Astrocyte (in vitro differentiated cells and primary cell): Measurements from ENCODE around the gene SLC16A7. TPM values are rescaled to one million over a fixed set of nuclear protein-coding genes. Genes with fewer than 3 reads are reported as not detected.

Experiments
- DNase-seq: peaks from one replicate; pipeline ENCODE4 v3.0.0-alpha.2; 2010; ENCODE audit warnings: low read depth
- FAIRE-seq: peaks from 2 replicates; lab custom pipeline; 2011; peaks lifted over from hg19 to GRCh38; lab: Jason Lieb, UNC
- H2AFZ ChIP-seq: 2 replicates; pipeline ENCODE4 v1.6.0; 2012; ENCODE audit warnings: low read depth, low read length, inconsistent platforms
- H3K27ac ChIP-seq: 2 replicates; pipeline ENCODE4 v1.5.1; 2011; ENCODE audit warnings: low read depth, low read length, inconsistent platforms
- H3K27me3 ChIP-seq: 2 replicates; pipeline ENCODE4 v1.6.0; 2011; ENCODE audit warnings: low read length, inconsistent platforms; ENCODE audit not compliant: insufficient read depth
- H3K36me3 ChIP-seq: 2 replicates; pipeline ENCODE4 v1.5.1; 2011; ENCODE audit warnings: low read length, inconsistent platforms; ENCODE audit not compliant: insufficient read depth
- H3K4me1 ChIP-seq: 2 replicates; pipeline ENCODE4 v1.5.1; 2011; ENCODE audit warnings: low read length, inconsistent platforms; ENCODE audit not compliant: insufficient read depth
- H3K4me2 ChIP-seq: 2 replicates; pipeline ENCODE4 v1.6.0; 2012; ENCODE audit warnings: low read length, inconsistent platforms
- H3K4me3 ChIP-seq: 2 replicates; pipeline ENCODE4 v1.5.1; 2011; ENCODE audit warnings: low read depth, mild to moderate bottlenecking, low read length, inconsistent platforms; ENCODE audit not compliant: insufficient read depth
- H3K79me2 ChIP-seq: 2 replicates; pipeline ENCODE4 v1.6.0; 2012; ENCODE audit warnings: mild to moderate bottlenecking, low read length, inconsistent platforms; ENCODE audit not compliant: insufficient read depth
- H3K9ac ChIP-seq: 2 replicates; pipeline ENCODE4 v1.6.0; 2012; ENCODE audit warnings: mild to moderate bottlenecking, low read length, inconsistent platforms
- H3K9me3 ChIP-seq: 2 replicates; pipeline ENCODE4 v1.5.1; 2012; ENCODE audit warnings: low read depth, mild to moderate bottlenecking, low read length, inconsistent platforms; ENCODE audit not compliant: insufficient read depth
- H4K20me1 ChIP-seq: 2 replicates; pipeline ENCODE4 v1.6.0; 2012; ENCODE audit warnings: low read length, inconsistent platforms; ENCODE audit not compliant: insufficient read depth
- H3K27ac Mint-ChIP-seq: one replicate; pipeline ENCODE4 v1.8.0; 2021; ENCODE audit warnings: mild to moderate bottlenecking, mixed read lengths; ENCODE audit not compliant: unreplicated experiment
- H3K27me3 Mint-ChIP-seq: one replicate; pipeline ENCODE4 v1.8.0; 2021; ENCODE audit warnings: low read depth, mixed read lengths; ENCODE audit not compliant: unreplicated experiment
- H3K36me3 Mint-ChIP-seq: one replicate; pipeline ENCODE4 v1.8.0; 2021; ENCODE audit warnings: low read depth, mixed read lengths; ENCODE audit not compliant: unreplicated experiment
- H3K4me1 Mint-ChIP-seq: one replicate; pipeline ENCODE4 v1.8.0; 2021; ENCODE audit warnings: low read depth, mixed read lengths; ENCODE audit not compliant: unreplicated experiment
- H3K4me3 Mint-ChIP-seq: one replicate; pipeline ENCODE4 v1.8.0; 2021; ENCODE audit warnings: mild to moderate bottlenecking, moderate library complexity, mixed read lengths; ENCODE audit not compliant: unreplicated experiment
- H3K9me3 Mint-ChIP-seq: one replicate; pipeline ENCODE4 v1.8.0; 2021; ENCODE audit warnings: mild to moderate bottlenecking, mixed read lengths; ENCODE audit not compliant: unreplicated experiment
- CTCF ChIP-seq: IDR thresholded peaks from 2 replicates; pipeline ENCODE4 v1.5.1; 2011; ENCODE audit warnings: low read depth, mild to moderate bottlenecking, inconsistent platforms, low read length, moderate library complexity; ENCODE audit not compliant: insufficient read depth
- EZH2 ChIP-seq: IDR thresholded peaks from 2 replicates; pipeline ENCODE4 v1.6.1; 2012; ENCODE audit warnings: mild to moderate bottlenecking, low read length, inconsistent platforms; ENCODE audit not compliant: insufficient read depth
- total RNA-seq: library from RNA; stranded (reverse); gene quantifications from 2 replicates; pipeline ENCODE4 v1.2.1, GENCODE V29; 2021

The SLC16A7 gene
- total RNA-seq, 1 donor from 2014 or later: 4.5 TPM

GRCh38 chr12:59803735-59804134 is 207.9 kb downstream of the SLC16A7 start:
- DNase-seq (peak; percentile 59), FAIRE-seq (no peak)
- Histone ChIP-seq H3K27me3 (no peaks in the 10 kb centered on the region), H3K27ac (no peak overlapping the region), H3K4me2 (no peak overlapping the region), H2AFZ (no peak overlapping the region), H3K9me3 (no peaks in the 10 kb centered on the region), H3K36me3 (no peaks in the 10 kb centered on the region), H4K20me1 (no peaks in the 10 kb centered on the region), H3K4me1 (no peaks in the 10 kb centered on the region), H3K79me2 (no peaks in the 10 kb centered on the region), H3K4me3 (no peak overlapping the region), H3K9ac (no peak overlapping the region)
- Mint-ChIP-seq H3K4me1 (peaks cover 3% of the 10 kb centered on the region), H3K27ac (no peak overlapping the region), H3K36me3 (no peaks in the 10 kb centered on the region), H3K4me3 (no peak overlapping the region), H3K27me3 (no peaks in the 10 kb centered on the region), H3K9me3 (no peaks in the 10 kb centered on the region)
- no peak for TF ChIP-seq EZH2
- no peak for TF ChIP-seq CTCF

GRCh38 chr12:59808317-59808910 is 212.6 kb downstream of the SLC16A7 start:
- H3K27ac ChIP-seq: no peak overlapping the region
- no peak overlapping the region for H3K4me2 ChIP-seq
- no peak for TF ChIP-seq EZH2
- peak; percentile 80 for TF ChIP-seq CTCF
- H2AFZ ChIP-seq: no peak overlapping the region
- Mint-ChIP-seq H3K4me1 (peaks cover 3% of the 10 kb centered on the region), H3K4me3 (no peak overlapping the region), H3K27me3 (no peaks in the 10 kb centered on the region), H3K9me3 (no peaks in the 10 kb centered on the region), H3K27ac (no peak overlapping the region), H3K36me3 (no peaks in the 10 kb centered on the region)
- no peaks in the 10 kb centered on the region for H3K4me1 ChIP-seq
- H3K36me3 ChIP-seq: no peaks in the 10 kb centered on the region
- no peaks in the 10 kb centered on the region for H3K27me3 ChIP-seq
- H3K4me3 ChIP-seq: no peak overlapping the region
- H3K9ac ChIP-seq: no peak overlapping the region
- DNase-seq: peak; percentile 16
- FAIRE-seq: no peak
- no peaks in the 10 kb centered on the region for H4K20me1 ChIP-seq
- no peaks in the 10 kb centered on the region for H3K9me3 ChIP-seq
- H3K79me2 ChIP-seq: no peaks in the 10 kb centered on the region

GRCh38 chr12:59811991-59812390 is 216.2 kb downstream of the SLC16A7 start:
- Histone ChIP-seq H4K20me1 (no peaks in the 10 kb centered on the region), H3K4me1 (no peaks in the 10 kb centered on the region), H3K36me3 (no peaks in the 10 kb centered on the region), H3K27me3 (no peaks in the 10 kb centered on the region), H3K27ac (no peak overlapping the region), H3K4me2 (no peak overlapping the region), H3K9me3 (no peaks in the 10 kb centered on the region), H3K9ac (no peak overlapping the region), H3K4me3 (no peak overlapping the region), H2AFZ (no peak overlapping the region), H3K79me2 (no peaks in the 10 kb centered on the region)
- TF ChIP-seq CTCF (no peak), EZH2 (no peak)
- no peaks in the 10 kb centered on the region for H3K4me1 Mint-ChIP-seq
- no peak for FAIRE-seq
- DNase-seq: no peak
- no peak overlapping the region for H3K4me3 Mint-ChIP-seq
- no peak overlapping the region for H3K27ac Mint-ChIP-seq
- H3K27me3 Mint-ChIP-seq: no peaks in the 10 kb centered on the region
- no peaks in the 10 kb centered on the region for H3K9me3 Mint-ChIP-seq
- no peaks in the 10 kb centered on the region for H3K36me3 Mint-ChIP-seq
